ENCODE measurements around the gene EXOC3L2.
A peak's percentile ranks its signal among the peaks of the same experiment; 100 is the strongest.
"Not testable (repeated sequence)": the region's sequence is repeated elsewhere in the genome, so short reads cannot be mapped to it uniquely, and the experiment has no call there.

The EXOC3L2 gene

DNA sequence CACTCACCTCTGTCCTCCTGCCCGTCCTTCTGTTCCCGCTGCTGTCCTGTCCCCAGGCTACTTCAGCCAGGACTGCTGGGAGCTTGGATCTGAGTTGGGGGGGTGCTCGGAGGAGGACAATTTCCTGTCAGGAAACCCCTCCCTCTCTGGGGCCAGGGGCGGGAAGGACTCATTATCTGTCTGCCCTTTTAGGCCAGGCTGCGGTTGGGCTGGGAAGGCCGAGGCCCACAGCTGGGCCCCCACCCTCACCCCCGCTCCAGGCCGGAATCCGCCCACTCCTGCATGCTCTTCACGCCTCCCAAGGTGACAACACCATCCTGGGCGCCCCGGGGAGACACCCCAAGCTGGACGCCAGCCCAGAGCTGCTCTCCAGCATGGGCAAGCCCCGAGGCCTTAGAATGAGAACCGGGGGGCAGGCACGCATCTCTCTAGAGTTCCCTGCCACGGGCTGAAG is at the start of gene EXOC3L2:
TSS of gene EXOC3L2 (minus strand) at position 74 of the 454 bp plus-strand sequence. CDS start 6,362 bp downstream, outside the sequence.
- DNase-seq, result no peak
- intact Hi-C loops (cut with DNase I), result no loop called here

DNA sequence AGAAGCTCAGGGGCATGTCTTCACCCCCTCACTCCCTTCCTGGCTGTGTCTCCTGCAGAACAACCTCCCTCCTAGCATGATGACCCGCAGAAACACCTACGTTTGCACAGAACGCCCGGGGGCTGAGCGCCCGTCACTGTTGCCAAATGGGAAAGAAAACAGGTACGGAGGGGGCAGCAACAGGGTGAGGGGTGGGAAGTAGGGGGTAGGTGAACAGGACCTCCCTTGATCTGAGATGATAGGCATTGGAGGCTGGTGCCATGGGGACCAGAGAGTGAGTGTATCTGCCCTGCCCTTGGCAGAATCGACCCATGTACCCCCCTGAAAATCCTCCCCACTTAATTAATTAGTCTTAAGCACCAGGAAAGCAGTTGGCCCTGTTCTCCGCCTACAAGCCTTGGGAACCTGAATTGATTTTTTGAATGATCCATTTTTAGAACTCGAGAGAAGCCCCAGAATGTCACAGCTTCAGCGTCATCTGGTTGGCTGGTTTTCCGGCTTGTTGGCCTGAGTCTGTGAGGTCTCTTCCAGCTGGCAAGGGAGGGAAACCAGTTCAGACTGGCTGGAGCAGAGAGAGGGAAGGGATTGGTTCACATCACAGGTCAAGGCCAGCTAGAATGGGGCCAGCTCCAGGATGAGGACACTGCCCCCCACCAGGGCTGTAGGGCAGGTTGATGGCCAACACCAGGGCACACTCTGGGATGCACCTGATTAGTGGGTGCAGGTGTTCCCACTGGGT is 49.3 kb upstream of the EXOC3L2 start:
- intact Hi-C loops (cut with DNase I), result no loop called here
- DNase-seq, result peak in 7 of 10 donors; percentile 19 to 81 (median 37)

DNA sequence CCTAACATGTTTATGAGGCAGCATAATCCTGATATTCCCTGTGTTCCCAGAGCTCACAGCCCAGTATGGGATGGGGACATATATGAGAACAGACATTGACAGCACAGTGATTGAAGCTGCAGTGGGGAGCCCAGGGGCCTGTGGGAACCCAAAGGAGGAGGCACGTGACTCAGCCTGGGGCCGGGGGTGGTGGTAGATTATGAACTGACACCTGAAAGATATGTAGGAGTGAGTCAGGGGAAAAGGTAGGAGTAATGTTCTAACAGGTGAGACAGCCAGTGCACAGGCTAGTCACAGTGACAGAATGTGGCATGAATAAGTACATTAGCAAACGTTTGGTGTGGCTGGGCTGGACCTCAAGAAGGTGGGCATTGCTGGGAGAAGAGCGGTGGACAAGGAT is 48.5 kb upstream of the EXOC3L2 start:
- peak in 3 of 10 donors; percentile 16 to 73 (median 30) for DNase-seq
- intact Hi-C loops (cut with DNase I), result no loop called here

DNA sequence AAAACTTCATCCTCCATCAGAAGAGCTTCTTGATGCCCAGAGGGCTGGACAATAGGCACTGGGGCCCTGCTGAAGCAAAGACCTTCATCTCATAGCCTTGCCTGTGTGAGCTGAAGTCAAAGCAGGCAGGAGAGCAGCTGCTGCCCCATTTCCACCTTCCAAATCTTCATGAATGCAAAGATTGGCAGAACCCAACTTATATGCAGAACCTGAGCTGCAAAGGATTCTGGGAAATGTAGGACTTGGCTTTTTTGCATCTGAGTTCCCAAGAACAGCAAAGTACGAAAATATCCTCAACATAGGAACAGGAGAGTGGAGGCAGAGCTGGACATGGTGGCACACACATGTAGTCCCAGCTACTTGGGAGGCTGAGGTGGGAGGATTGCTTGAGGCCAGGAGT is 46.6 kb upstream of the EXOC3L2 start:
- intact Hi-C loops (cut with DNase I), result no loop called here
- DNase-seq, result peak in 1 of 10 donors; percentile 25

DNA sequence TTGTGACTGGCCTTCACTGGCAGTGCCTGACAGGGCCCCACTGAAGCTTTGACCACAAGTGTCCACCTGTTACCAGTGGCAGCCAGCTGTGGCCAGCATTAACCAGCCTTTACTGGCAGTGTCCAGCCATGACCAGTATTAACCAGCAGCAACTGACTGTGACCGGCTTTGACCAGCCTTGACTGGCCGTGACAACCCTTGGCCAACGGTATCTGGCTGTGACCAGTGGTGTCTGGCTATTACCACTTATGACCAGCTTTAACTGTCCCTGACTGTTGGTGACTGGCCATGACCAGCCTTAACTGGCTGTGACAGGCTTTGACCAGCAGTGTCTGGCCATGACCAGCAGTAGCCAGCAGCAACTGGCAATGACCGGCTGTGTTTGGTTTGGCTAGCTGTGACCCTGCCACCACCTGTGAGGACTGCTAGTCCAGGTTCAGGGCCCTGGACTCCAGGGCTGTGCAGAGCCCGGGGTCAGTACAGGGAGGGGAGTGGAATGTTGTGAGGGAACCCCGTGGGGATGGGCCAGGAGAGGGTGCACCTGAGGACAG is 45.2 kb upstream of the EXOC3L2 start:
- intact Hi-C loops (cut with DNase I), result no loop called here
- peak in 2 of 10 donors; percentile 35 to 75 for DNase-seq

DNA sequence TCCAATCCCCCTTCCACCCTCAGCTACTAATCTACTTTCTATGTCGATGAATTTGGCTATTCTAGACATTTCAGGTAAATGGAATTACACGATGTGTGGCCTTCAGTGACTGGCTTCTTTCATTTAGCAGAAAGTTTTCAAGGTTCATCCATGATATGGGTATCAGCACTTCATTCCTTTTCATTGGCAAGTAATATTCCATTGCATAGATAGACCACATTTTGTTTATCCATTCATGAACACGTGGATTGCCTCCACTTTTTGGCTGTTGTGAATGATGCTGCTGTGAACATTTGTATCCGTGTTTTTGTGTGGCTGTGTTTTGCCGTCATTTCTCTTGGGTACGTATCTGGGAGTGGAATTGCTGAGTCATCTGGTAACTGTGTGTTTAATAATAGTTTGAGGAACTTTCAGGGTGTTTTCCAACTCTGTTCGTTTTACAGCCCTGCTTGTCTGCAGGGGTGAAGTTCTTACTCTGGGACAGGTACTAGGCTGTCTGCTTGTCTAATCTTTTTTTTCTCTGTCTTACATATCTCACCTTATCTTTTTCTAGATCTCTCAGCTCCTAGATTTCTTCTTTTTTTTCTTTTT is 38.3 kb upstream of the EXOC3L2 start:
- intact Hi-C loops (cut with DNase I), result no loop called here

DNA sequence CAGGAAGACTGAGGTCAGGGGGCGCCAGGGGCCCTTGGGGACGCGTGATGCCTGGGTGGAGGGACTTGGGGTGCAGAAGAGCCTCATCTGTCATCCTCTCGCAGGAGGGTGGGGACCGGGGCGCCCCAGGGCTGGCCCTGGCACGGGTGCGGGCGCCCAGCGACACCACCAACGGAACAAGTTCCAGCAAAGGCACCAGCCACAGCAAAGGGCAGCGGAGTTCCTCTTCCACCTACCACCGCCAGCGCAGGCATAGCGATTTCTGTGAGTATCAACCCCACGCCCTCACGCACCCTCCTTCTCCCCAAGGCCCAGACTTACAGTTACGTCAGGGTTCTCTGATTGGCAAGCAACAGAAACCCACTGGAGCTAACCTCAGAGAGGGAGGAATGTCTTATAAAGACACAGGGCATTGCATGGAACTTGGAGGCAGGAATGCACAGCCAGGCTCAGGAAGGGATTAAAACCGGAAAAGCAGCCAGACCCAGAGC is 35.3 kb upstream of the EXOC3L2 start:
- intact Hi-C loops (cut with DNase I), result no loop called here
- DNase-seq, result peak in 2 of 10 donors; percentile 40 to 55

More for the DNA sequence above, 38.3 kb upstream of the EXOC3L2 start:
- no peak for DNase-seq

DNA sequence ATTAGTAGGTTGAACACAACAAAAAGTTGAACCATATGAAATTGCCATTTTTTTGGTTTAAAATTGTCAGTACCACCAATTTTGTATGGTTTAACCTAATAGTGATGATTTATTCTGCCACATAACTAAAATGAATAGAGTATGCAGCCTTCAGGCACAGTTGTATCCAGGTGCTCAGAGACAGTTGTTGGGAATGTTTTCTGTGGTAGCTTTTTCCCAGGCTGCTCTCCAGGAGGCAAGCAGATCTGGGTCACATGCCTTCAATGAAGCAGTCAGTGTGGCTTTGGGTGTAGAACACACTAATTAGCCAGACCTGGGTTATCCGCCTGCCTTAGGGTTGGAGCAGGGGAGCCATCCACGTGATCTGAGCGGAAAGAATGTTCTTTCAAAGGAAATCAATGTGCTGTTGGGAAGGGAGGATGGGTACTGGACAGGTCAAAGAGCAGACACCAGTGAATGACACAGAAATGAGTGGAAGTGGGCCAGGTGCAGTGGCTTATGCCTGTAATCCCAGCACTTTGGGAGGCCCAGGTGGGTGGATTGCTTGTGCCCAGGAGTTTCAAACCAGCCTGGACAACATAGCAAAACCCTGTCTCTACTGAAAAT is 34.5 kb upstream of the EXOC3L2 start:
- intact Hi-C loops (cut with DNase I), result no loop called here

DNA sequence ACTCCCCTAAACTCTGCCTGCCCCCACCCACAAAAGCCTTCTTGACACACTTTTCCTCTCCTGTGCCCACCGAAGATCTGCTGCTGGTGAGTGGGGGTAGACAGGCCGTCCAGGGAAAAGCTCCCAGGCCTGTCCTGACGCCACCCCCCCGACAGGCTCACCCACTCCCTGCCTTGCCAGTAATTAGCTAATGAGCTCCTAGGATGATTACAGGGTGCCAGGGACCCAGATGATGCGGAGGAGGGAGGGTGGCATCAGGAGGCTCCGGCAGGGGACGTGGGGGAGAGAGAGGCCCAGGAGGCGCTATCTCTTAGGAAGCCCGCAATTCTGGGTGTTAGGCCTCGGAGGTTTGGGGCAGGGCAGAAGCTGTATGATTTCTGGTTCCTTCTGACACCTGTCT is 32.9 kb upstream of the EXOC3L2 start:
- peak in 1 of 10 donors; percentile 55 for DNase-seq
- intact Hi-C loops (cut with DNase I), result no loop called here

More for the DNA sequence above, 34.5 kb upstream of the EXOC3L2 start:
- peak in 1 of 10 donors; percentile 1 for DNase-seq

DNA sequence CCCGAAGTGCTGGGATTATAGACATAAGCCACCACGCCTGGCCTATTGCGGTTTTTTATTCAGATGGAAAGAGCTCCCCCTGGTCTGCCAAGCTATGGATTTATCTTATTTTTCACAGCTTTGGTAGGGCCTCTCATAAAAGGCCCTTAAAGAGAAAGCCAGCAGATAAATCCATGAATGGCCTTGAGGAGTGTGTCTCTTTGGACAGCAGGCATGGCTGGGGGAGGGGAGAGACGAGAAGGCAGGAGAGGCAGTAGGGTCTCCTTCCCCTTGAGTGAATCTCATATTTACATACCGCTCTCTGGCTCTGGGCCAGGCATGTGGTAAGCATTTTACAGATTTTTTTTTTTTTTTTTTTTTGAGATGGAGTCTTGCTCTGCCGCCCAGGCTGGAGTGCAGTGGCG is 31.1 kb upstream of the EXOC3L2 start:
- no peak for DNase-seq
- intact Hi-C loops (cut with DNase I), result no loop called here

DNA sequence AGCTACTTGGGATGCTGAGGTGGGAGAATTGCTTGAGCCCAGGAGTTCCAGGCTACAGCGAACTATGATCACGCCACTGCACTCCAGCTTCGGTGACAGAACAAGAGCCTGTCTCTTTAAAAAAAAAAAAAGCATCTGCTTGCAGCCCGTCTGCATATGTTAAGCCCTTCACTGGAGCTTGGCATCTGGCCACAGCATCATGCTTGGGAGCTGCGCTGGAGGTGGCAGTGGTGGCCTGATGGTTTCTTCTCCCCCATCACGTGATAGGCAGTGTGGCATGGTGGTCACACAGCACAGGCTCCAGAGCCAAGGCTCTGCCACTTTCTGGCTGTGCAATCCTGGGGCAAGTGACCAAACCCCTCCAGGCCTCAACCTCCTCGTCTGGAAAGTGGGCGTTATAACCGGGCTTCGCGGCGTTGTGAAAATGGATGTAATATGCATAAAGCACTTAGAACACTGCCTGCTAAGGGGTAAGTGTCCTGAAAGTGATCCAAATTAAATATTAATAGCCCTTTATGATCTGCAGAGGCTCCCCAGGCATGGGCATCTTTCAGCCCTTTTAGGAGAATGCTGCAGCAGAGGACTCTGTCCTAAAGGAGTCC is 30.3 kb upstream of the EXOC3L2 start:
- DNase-seq, result peak in 4 of 10 donors; percentile 13 to 87 (median 46)
- intact Hi-C loops (cut with DNase I), result no loop called here

DNA sequence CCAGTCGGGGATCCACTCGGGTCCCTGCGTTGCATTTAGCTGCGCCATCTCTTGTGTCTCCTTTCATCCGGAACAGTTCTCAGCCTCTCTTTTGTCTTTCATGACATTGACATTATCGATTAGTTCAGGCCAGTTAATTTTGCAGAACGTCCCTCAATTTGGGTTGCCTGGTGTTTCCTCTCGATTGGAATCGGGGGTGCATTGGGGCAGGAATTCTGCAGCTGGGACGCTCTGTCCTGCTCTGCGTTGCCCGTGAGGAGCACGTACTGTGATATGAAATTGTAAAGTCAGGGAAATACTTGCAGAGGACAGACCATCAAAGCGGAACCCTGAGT is 28.3 kb upstream of the EXOC3L2 start:
- intact Hi-C loops (cut with DNase I), result no loop called here
- DNase-seq, result no peak

DNA sequence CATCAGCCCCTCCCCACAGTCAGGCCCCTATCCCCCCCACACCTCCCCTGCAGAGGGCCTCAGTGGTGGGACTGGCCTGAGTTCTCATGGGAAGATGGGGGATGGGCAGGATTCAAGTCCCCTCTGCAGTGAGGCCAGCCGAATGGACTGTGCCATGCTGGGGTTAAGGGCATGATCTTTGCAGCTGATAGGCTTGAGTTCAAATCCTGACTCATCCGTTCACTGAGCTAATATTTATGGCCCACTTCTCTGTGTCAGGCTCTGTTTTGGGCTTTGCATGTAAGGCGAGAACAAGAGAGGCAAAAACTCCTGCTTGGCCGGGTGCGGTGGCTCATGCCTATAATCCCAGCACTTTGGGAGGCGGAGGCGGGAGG is 26.5 kb upstream of the EXOC3L2 start:
- no peak for DNase-seq
- intact Hi-C loops (cut with DNase I), result no loop called here

DNA sequence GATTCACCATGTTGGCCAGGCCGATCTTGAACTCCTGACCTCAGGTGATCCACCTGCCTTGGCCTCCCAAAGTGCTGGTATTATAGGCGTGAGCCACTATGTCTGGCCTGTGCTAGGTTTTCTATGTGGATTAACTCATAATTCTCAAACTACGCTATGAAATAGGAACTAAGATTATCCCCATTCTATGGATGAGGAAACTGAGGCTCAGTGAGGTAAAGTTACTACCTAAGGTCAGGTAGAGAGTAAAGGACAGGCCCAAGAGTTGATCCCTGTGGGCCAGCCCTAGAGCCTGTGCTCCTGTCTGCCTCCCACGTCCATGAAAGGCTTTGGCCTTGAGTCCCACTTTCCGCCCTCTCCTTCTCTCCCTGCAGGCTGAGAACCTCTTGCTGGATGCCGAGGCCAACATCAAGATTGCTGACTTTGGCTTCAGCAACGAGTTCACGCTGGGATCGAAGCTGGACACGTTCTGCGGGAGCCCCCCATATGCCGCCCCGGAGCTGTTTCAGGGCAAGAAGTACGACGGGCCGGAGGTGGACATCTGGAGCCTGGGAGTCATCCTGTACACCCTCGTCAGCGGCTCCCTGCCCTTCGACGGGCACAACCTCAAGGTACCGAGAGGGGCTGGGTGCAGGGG is 26.0 kb upstream of the EXOC3L2 start:
- intact Hi-C loops (cut with DNase I), result no loop called here
- peak in 1 of 10 donors; percentile 51 for DNase-seq

DNA sequence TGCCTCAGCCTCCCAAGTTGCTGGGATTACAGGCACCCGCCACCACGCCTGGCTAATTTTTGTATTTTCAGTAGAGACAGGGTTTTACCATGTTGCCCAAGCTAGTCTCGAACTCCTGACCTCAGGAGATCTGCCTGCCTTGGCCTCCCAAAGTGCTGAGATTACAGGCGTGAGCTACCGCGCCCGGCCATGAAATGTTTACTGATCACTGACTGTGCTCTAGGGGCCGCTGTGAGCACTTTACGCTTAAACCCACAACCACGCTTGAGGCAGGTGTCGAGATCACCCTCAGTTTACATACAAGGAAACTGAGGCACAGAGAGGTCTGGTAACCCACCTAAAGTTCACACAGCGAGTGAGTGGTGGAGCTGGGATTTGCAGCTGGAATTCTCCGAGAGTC is 24.7 kb upstream of the EXOC3L2 start:
- intact Hi-C loops (cut with DNase I); DNase-seq: not testable (repeated sequence)

DNA sequence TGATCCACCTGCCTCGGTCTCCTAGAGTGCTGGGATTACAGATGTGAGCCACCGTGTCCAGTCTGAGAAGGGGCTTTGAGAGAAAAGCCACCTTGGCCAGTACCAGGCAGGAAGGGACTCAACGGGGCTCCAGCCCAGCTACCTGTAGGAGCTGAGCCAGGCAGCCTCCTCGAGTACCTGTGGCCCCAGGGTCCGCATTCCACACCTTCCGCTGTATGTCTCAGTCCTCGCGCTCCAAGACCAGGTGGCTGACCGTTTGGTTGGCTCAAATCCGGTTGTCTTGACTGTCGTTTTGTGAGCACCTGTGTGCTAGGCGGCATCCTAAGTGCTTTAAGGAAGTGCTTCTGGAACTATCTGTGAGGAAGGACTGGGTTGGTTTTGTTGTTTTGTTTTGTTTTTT is 22.1 kb upstream of the EXOC3L2 start:
- intact Hi-C loops (cut with DNase I), result no loop called here
- DNase-seq, result no peak

DNA sequence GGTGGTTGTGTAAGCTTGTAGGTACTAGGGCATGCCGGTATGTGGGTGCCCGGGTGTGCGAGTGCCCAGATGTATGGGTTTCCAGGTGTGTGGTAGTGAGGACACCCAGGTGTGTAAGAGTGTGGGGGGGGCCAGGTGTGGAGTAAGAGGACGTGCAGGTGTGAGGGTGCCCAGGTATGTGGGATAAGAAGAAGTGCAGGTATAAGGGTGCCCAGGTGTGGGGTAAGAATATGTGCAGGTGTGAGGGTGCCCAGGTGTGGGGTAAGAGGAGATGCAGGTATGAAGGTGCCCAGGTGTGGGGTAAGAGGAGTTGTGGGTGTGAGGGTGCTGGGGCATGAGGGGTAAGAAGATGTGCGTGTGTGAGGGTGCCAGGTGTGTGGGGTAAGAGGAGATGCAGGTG is 20.2 kb upstream of the EXOC3L2 start:
- intact Hi-C loops (cut with DNase I), result no loop called here

DNA sequence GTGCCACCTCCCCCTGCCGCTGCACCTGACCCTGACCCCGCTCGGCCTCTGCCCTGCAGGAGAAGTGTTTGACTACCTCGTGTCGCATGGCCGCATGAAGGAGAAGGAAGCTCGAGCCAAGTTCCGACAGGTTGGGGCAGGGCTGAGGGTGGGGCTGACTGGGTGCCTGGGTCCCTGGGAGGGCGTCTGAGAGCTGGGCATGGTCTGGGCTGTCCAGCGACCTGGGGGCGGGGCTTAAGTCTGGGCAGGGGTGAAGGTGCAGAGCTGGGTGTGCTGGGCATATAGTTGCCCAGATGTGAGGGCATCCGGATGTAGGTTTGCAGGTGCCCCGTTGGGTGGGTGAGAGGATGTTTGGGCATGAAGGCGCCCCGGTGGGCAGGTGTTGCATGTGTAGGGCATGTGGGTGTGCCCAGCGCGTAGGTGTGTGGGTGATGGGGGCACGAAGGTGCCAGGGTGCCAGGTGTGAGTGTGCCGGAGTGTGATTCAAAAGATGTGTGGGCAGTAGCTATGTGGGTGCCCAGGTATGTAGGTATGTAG is 19.6 kb upstream of the EXOC3L2 start:
- intact Hi-C loops (cut with DNase I), result no loop called here

More for the DNA sequence above, 20.2 kb upstream of the EXOC3L2 start:
- no peak for DNase-seq

DNA sequence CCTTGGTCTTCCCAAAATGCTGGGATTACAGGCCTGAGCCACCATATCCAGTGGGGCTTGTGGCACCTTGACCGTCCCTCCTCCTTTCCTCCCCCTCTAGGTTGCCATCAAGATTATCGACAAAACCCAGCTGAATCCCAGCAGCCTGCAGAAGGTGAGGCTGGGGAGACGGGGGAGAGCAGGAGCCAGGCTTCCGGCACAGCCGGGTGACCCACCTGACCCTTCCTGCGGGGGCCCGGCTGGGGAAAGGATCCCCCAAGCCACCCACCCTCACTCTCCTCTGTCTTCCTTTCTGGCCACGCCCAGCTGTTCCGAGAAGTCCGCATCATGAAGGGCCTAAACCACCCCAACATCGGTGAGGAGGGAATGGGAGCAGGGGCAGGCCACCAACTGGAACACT is 17.8 kb upstream of the EXOC3L2 start:
- DNase-seq, result no peak

More for the DNA sequence above, 19.6 kb upstream of the EXOC3L2 start:
- no peak for DNase-seq

DNA sequence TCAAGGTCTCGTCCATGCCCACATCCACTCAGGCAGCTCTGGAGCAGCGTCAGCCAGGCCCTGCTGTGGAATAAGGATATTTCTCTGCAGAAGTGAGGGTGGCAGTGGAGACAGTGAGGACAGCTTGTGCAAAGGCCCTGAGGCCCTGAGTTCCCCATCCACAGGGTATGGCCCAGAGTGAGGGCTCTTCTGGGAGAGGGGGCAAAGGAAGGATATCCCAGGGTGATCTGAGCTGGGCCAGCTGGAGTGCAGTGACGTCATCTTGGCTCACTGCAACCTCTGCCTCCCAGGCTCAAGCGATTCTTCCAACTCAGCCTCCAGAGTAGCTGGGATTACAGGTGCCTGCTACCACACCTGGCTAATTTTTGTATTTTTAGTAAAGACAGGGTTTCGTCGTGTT is 17.4 kb upstream of the EXOC3L2 start:
- no peak for DNase-seq
- intact Hi-C loops (cut with DNase I), result no loop called here

More for the DNA sequence above, 17.8 kb upstream of the EXOC3L2 start:
- intact Hi-C loops (cut with DNase I), result no loop called here
